AG04450 (cell line): ENCODE data around the gene PRADC1. TPM values are rescaled to one million over a fixed set of nuclear protein-coding genes. Genes with fewer than 3 reads are reported as not detected.

Experiments used
- CTCF ChIA-PET: fragments of 300-600, 350-600 bp; formaldehyde crosslinking; extraction: SDS; loops from one replicate; lab custom pipeline; 2022; ENCODE audit warnings: antibody characterized with exemption, inconsistent platforms; lab: Charles Lee
- POLR2A ChIA-PET: fragments of 350-600 bp; formaldehyde crosslinking; extraction: SDS; loops from one replicate; lab custom pipeline; 2021; ENCODE audit warnings: antibody characterized with exemption, inconsistent platforms; lab: Yijun Ruan, JAX
- DNase-seq: peaks from one replicate; pipeline ENCODE4 v3.0.0-alpha.2; 2011; ENCODE audit warnings: low read depth, low spot score
- H3K27ac ChIP-seq: one replicate; pipeline ENCODE4 v1.5.1; 2012; ENCODE audit warnings: low read depth, low read length, control low read depth
- H3K27me3 ChIP-seq: one replicate; pipeline ENCODE4 v1.6.0; 2012; ENCODE audit warnings: low read length; ENCODE audit not compliant: control insufficient read depth, insufficient read depth
- H3K4me3 ChIP-seq: 2 replicates; pipeline ENCODE4 v1.5.1; 2011; ENCODE audit warnings: mild to moderate bottlenecking, low read depth, low read length, control low read depth
- H3K9me3 ChIP-seq: 2 replicates; pipeline ENCODE4 v1.5.1; 2012; ENCODE audit warnings: low read length; ENCODE audit not compliant: control insufficient read depth, insufficient read depth
- CTCF ChIP-seq: IDR thresholded peaks from 2 replicates; pipeline ENCODE4 v1.5.1; 2011; ENCODE audit warnings: low read depth, low read length, control low read depth, inconsistent platforms
- polyA plus RNA-seq: library from polyadenylated mRNA; depleted of rRNA; stranded (reverse); fragments of >200 nt; gene quantifications from 2 replicates; pipeline ENCODE4 v1.2.3, GENCODE V29; 2011

PRADC1 gene
- polyA plus RNA-seq, 1 experiment: 11.6 TPM

- no peak overlapping the region for H3K27ac ChIP-seq
- H3K27me3 ChIP-seq: no peaks in the 10 kb centered on the region
- TF ChIP-seq CTCF: no peak
- no peaks in the 10 kb centered on the region for H3K9me3 ChIP-seq
- H3K4me3 ChIP-seq: no peak overlapping the region
- ChIA-PET CTCF (interaction anchor here (1.5 kb wide), 1 partner anchor 18 kb away, joined by 4 read pairs; no protein-coding TSS in a partner anchor), POLR2A (interaction anchor here (3.7 kb wide), 1 partner anchor 10 kb away, joined by 14 read pairs; the partner anchor contains the start of genes CCT7 and PRADC1)
- no peak for DNase-seq
Measured at GRCh38 chr2:73243884-73244570, 11.0 kb upstream of the PRADC1 start.

GRCh38 chr2:73239776-73240175, 6.7 kb upstream of the PRADC1 start:
- H3K4me3 ChIP-seq: no peak overlapping the region
- no peak for TF ChIP-seq CTCF
- ChIA-PET CTCF (interaction anchor here (0.7 to 1.2 kb wide), 2 partner anchors 27 to 62 kb away, joined by 3 read pairs; no protein-coding TSS in a partner anchor), POLR2A (no interaction called here)
- H3K27ac ChIP-seq: no peak overlapping the region
- no peak for DNase-seq
- no peaks in the 10 kb centered on the region for H3K9me3 ChIP-seq
- H3K27me3 ChIP-seq: no peaks in the 10 kb centered on the region

GRCh38 chr2:73238976-73239375, 5.9 kb upstream of the PRADC1 start:
- no peak overlapping the region for H3K4me3 ChIP-seq
- DNase-seq: no peak
- H3K27ac ChIP-seq: no peak overlapping the region
- H3K9me3 ChIP-seq: no peaks in the 10 kb centered on the region
- TF ChIP-seq CTCF: no peak
- no peaks in the 10 kb centered on the region for H3K27me3 ChIP-seq
- ChIA-PET POLR2A (no interaction called here), CTCF (interaction anchor here (0.7 to 1.2 kb wide), 2 partner anchors 26 to 62 kb away, joined by 3 read pairs; no protein-coding TSS in a partner anchor)

GRCh38 chr2:73238149-73238548, 5.1 kb upstream of the PRADC1 start:
- H3K27ac ChIP-seq: no peak overlapping the region
- TF ChIP-seq CTCF: no peak
- ChIA-PET CTCF (no interaction called here), POLR2A (no interaction called here)
- no peak for DNase-seq
- H3K27me3 ChIP-seq: no peaks in the 10 kb centered on the region
- no peak overlapping the region for H3K4me3 ChIP-seq
- H3K9me3 ChIP-seq: no peaks in the 10 kb centered on the region

- CTCF ChIA-PET: no interaction called here
- H3K27me3 ChIP-seq: no peaks in the 10 kb centered on the region
- no peak for DNase-seq
- TF ChIP-seq CTCF: no peak
- POLR2A ChIA-PET: interaction anchor here (0.6 kb wide), 1 partner anchor 982 kb away, joined by 4 read pairs; no protein-coding TSS in a partner anchor
- H3K27ac ChIP-seq: no peak overlapping the region
- H3K9me3 ChIP-seq: no peaks in the 10 kb centered on the region
- no peak overlapping the region for H3K4me3 ChIP-seq
Measured at GRCh38 chr2:73237168-73237567, 4.1 kb upstream of the PRADC1 start.
